Choroid plexus epithelial cell (primary cell): ENCODE data around the gene ADCY2.

Experiments used
- DNase-seq: peaks from one replicate; pipeline ENCODE4 v3.0.0-alpha.2; 2010; ENCODE audit warnings: low read depth
- H3K4me3 ChIP-seq: 2 replicates; pipeline ENCODE4 v1.5.1; 2011; ENCODE audit warnings: low read depth, mild to moderate bottlenecking, control low read depth, low read length, moderate library complexity
- TF ChIP-seq, protein P1 (sequence below): conservative IDR thresholded peaks from 2 replicates; pipeline ENCODE4 v1.5.1; 2011; ENCODE audit warnings: low read depth, mild to moderate bottlenecking, control low read depth, inconsistent platforms, low read length, moderate library complexity

Gene ADCY2

DNA sequence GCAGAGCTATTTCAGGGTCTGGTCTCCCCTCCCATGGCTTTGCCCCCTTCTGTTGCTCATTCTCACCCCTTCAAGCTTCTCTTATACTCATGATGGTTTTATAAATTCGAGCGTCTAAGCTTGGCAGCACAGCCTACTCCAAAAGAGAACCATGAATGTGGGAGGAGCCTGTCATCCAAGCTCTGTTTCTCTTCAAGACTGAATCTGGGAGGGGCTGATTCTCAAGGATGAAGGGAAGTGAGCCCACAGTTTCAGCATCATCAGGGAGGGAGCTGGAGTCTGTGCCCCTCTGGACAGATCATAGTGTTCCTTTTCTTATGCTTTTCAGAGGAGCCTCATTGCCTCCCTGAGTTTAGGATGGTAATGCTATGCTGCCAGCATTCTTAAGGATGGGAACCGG lies 286.4 kb downstream of the ADCY2 start:
- TF ChIP-seq, protein P1, sequence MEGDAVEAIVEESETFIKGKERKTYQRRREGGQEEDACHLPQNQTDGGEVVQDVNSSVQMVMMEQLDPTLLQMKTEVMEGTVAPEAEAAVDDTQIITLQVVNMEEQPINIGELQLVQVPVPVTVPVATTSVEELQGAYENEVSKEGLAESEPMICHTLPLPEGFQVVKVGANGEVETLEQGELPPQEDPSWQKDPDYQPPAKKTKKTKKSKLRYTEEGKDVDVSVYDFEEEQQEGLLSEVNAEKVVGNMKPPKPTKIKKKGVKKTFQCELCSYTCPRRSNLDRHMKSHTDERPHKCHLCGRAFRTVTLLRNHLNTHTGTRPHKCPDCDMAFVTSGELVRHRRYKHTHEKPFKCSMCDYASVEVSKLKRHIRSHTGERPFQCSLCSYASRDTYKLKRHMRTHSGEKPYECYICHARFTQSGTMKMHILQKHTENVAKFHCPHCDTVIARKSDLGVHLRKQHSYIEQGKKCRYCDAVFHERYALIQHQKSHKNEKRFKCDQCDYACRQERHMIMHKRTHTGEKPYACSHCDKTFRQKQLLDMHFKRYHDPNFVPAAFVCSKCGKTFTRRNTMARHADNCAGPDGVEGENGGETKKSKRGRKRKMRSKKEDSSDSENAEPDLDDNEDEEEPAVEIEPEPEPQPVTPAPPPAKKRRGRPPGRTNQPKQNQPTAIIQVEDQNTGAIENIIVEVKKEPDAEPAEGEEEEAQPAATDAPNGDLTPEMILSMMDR: no peak
- DNase-seq: no peak
- no peak overlapping the region for H3K4me3 ChIP-seq

GRCh38 chr5:7683753-7684152 lies 287.8 kb downstream of the ADCY2 start:
- H3K4me3 ChIP-seq: no peak overlapping the region
- TF ChIP-seq, protein P1: no peak
- DNase-seq: no peak

DNA sequence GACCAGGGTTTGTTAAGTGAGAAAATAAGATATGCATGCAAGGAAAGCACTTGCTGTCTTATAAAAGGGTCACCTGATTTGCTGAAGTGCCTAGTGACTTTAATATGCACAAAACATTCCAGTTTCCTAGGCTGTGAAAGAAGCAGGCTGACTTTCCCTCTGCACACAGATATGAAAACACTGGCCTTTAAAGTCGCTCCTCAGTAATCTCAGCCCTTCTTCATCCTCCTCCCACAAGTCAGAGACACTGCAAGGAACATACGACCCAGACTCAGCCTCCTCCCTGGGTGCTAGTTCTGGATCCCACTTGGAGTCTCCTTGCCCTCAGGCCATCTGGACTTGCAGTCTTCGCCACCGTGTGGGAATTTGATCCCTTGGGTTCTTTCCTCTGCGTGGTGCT lies 288.9 kb downstream of the ADCY2 start:
- TF ChIP-seq, protein P1: no peak
- DNase-seq: no peak
- H3K4me3 ChIP-seq: no peak overlapping the region

GRCh38 chr5:7686794-7687193 lies 290.9 kb downstream of the ADCY2 start:
- TF ChIP-seq, protein P1: no peak
- DNase-seq: no peak
- no peak overlapping the region for H3K4me3 ChIP-seq

DNA sequence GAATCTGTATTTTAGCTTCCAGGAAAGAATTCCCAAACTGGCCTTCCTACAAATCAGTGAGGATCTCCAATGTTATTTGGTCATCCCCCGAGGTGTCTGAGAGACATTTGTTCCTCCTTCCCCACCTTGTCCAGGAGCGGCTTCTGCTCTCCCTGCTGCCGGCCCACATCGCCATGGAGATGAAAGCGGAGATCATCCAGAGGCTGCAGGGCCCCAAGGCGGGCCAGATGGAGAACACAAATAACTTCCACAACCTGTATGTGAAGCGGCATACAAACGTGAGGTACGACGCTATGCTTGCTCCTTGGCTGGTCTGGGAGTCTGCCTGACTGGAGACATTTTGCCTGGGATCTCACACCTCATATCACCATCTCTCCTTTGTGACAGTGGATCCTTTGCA lies 294.6 kb downstream of the ADCY2 start:
- H3K4me3 ChIP-seq: no peak overlapping the region
- no peak for DNase-seq
- TF ChIP-seq, protein P1: no peak

DNA sequence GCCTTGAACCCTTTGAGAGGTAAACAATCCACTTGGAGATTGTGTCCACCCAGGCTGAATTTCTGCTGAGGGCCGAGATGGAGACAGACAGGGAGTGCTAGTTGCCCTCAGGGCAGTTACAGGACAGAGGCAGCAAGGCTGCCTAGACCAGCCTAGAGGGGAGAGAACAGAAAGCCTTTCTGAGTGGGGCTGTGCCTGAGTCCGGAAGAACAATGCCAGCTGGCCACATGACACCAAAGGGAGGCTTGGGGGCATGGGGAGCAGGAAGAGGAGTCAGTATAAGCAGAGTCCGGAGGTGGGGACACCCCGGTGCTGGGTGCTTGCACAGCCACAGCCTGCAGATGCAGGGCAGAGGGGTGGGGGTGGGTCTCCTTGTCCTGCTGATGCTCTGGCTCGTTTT lies 309.3 kb downstream of the ADCY2 start:
- DNase-seq: no peak
- TF ChIP-seq, protein P1: no peak
- no peak overlapping the region for H3K4me3 ChIP-seq

- no peak overlapping the region for H3K4me3 ChIP-seq
- DNase-seq: no peak
- TF ChIP-seq, protein P1: no peak
Measured at GRCh38 chr5:7705736-7706135, 309.8 kb downstream of the ADCY2 start.
